Measurements from ENCODE around the gene RNF113B.

Gene RNF113B

DNA sequence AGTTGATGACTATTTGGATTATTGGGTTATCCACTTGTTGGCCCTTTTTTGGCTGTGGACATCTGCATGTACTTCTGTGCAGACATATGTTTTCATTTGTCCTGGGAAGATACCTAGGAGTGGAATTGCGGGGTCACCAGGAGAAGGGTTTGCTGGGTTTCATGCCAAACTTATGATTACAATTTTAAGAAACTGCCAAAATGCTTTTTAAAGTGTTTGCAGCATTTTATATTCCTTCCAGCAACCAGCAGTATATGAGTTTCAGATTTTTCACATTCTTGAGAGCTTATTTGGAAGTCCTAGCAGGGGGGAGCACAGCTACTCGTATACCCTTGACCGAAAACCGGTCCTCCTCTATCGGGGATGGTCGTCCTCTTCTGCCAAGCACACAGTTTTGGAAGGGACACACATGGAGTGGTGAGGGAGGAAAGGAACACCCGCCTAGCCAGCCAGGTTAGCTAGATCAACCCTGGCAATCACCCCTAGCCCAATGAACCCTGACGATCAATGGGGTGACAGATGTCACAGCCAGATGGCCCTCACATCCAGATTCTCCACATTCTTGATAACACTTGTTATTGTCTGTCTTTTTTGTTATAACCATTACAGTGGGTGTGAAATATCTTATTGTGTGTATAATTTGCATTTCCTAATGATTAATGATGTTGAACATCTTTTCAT, 26.7 kb upstream of the RNF113B start:
- no peak for DNase-seq

DNA sequence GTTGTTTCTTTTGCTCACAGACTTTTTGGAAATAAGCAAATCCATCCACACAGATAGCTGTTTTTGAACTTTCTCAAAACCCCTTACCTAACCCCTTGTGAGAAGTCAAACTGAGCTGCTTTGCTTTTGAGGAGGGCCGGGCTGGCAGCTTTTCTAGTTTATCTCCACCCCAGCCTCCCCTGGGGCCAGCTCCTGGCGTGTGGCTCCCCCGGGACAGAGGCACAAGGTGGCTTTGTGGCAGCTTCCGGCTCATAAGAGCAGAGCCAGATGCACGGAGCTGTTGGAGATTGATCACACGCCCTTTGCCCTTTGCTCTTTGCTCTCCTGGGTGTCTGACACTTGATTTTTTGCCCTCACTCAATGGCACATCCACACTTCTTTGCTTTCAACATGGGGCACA, 24.9 kb upstream of the RNF113B start:
- no peak for DNase-seq

DNA sequence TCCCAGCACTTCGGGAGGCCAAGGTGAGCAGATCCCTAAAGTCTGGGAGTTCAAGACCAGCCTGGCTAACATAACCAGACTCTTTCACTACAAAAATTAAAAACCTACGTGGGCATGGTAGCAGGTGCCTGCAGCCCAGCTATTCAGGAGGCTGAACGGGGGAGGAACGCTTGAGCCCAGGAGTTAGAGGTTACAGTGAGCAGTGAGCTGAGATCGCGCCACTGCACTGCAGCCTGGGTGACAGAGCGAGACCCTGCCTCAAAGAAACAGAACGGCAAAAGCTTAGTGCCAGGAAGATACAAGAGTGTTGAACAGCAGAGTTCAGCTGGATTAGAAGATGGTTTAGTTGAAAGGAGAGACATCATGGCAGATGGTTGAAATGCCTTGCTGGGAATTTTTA, 24.1 kb upstream of the RNF113B start:
- DNase-seq = no peak

DNA sequence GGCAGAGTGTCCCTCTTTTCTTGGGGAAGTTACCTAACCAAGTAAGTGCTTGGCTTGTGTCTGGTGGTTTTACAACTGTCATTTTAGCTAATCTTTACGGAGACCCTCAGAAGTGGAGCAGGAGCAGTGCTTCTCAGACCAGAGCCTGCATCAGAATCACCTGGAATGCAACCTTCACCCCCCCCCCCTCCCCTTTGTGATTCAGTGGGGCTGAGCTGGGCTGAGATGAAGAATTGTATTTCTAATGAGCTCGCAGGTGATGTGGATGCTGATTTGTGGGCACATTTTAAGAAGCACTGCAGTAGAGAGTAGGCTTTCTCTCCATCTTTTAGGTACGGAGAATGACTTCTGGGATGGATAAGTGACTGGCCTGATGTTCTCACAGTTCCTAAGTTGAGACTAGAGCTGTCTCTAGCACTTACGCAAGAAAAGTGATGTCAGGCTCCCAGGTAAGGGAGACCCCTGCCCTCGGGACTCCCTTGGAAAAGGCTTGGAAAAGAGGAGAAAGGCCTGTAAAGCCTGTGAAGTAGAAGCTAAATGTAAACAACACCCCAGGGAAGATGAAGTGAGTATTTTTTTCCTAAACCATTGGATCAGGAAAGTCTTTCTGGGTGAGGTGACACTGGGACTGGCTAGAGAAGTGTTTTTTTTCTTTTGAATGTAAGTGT, 23.3 kb upstream of the RNF113B start:
- no peak for DNase-seq

DNA sequence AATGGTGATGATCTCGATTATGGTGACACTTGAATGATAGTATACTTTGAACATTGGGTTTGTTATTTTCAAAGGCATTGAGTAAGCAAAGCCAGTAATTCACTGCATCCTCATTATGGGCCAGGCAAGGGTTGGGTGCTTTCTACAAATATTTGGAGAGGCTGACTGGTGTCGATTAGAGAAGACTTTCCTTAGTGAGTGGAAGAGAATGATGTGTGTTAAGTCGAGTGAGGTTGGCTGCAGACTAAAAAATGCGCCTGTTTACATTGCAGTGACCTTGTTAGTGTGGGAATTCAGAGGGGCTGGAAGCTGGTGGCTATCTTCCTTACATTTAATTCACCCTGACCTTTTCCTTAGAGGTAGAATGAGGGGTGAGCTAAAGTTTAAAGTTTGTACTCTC, 22.4 kb upstream of the RNF113B start:
- DNase-seq = no peak

DNA sequence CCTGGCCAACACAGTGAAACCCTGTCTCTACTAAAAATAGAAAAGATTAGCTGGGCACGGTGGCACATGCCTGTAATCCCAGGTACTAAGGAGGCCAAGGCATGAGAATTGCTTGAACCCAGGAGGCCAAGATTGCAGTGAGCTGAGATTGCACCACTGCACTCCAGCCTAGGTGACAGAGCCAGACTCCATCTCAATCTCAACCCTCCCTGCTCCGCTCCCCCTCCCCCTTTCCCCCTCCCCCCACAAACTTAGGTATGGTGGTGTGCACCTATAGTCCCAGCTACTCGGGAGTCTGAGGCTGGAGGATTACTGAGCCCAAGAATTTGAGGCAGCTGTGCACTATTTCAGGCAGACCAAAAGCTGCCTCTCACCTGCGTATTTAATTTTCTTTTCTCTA, 21.6 kb upstream of the RNF113B start:
- DNase-seq = no peak

DNA sequence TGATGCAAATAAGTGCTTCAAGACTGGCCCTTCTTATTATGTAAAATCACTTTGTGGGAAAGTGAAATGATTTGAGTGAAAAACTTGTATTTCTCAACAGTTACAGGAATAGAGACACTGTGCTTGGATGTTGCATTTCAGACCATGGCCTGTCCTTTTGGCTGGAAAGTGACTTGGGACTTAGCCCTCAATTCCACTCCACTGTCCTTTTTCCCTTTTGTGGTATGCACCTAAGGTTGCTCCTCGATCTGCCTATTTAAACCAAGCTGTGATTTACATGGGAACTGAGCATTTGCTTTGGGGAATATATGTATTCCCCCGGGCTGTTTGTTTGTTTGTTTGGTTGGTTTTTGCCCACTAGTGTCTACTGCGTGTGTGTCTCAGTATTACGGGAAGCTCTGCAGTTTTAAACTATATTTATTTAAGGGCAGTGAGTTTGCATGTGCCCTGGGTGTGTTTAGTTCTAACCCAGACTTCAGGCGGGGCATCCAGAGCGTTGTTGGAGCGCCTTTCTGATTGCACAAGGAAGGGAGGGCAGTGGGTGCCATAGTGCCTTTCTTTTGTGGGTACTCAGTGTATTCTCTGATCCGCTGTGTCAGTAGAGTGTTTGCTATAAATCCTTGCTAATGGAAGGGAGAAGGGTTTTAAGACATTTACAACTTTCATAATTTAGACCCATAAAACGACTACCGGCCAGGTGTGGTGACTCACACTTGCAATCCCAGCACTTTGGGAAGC, 18.2 kb upstream of the RNF113B start:
- DNase-seq = no peak

DNA sequence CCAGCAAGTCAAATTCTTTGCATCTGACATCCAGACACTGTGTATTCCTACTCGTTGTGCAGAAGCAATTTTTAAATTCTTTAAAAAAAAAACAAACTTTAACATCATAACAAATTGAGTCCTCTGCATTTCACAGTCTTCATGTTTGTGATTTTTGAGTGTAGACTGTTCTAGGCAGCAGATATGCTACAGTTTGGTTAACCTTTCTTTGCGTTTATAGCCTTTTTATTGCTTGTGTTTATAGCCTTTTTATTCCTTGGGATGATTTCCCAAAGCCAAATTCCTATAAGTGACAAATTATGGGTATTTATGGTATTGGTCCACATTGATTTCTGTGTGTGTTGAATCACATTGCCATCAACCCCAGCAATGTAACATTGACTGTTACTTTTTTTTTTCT, 14.9 kb upstream of the RNF113B start:
- no peak for DNase-seq

DNA sequence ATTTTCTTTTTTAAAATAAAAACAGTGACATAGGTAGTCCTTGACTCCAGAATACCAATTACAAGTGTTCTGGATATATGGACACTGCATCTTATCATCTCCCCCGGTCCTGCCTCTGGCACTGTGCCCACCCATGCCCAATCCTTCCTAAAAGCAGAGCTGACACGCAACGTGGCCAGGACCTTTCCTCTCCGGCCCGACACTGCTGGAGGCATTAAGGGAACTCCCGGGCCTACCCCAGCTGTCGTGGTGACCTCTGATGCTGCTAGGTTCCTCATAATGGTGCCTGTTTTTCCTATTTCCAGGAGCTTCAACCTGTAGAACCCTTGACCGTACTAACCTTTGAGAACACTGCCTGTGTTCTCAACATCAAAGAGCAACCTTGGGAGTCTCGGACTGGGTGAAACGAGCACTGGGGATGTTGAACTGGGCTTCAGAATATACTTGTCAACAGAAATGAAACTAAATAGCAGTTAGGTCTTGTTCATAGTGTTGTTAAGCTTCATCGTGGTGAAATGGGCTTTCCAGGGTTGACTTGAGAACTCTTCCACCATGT, 13.9 kb upstream of the RNF113B start:
- no peak for DNase-seq

DNA sequence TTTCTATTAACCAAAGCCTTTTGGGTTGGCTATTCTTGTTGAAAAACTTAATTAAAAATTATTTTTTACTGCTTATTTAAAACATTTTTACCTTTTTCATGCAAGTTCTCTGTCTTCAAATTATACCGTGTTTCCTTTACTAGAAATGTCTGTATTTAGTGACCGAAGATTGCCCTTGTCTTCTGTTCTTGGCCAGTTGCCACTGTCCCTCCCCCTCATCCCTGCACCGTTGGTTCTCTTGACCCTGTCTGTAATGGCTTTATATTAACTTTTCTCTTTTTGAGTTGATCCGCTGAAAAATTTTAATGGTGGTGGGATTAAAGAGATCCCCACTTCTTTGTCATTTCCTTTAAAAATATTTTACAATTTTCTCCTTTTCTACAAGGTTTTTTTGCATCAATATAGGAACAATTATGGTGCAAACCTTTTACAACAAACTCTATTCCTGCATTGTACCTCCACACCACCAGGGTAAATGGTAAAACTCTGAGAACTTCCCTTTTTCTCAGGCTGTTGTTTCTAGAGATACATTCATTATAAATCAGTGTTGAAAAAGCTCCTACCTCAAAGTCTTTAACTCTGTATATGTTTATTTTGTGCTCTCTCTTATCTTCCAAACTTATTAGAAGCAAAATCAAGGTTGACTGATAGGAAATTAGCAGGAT, 12.9 kb upstream of the RNF113B start:
- DNase-seq = no peak

DNA sequence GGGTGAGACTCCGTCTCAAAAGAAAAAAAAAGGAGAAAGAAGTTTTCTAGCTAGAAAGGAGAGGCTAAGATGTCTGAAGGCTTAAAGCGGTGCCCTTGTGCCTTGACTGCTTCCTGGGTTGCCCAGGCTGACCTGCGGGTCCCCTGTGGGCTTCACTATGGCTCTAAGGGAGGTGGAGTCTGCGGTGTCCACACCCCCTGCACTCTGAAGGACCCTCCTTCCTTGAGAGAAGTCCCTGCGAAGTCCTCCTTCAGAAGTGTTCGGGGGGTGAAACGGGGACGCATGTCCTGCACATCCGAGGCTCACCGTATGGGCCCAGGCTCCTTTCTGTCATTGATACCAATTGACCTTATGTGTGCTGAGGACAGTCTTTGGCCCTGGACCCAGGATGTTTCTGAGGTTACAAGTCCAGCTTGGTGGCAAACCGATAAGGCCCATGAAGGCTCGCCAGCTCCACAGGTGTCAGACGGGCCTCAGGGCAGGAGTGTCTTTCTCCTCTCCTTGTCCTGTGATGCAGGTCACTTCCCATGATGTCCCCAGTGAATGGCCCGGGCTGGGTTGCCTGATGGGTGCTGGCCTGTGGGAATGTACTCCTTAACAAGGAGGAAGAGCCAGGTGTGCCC, 11.6 kb upstream of the RNF113B start:
- no peak for DNase-seq

DNA sequence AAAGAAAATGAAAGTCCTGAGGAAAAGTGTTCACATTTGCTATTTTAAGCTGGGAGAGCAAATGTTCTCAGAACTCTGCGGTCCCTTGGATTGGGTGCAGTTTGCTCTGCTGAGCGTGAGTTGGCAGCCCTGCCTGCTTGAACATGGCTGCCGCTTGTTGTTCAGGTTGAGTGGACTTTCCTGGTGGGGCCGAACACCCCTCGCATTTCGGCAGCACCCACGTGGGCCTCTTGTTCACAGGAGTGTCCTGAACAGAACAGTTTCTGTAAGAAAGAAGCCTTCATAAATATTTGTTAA, 10.8 kb upstream of the RNF113B start:
- no peak for DNase-seq

DNA sequence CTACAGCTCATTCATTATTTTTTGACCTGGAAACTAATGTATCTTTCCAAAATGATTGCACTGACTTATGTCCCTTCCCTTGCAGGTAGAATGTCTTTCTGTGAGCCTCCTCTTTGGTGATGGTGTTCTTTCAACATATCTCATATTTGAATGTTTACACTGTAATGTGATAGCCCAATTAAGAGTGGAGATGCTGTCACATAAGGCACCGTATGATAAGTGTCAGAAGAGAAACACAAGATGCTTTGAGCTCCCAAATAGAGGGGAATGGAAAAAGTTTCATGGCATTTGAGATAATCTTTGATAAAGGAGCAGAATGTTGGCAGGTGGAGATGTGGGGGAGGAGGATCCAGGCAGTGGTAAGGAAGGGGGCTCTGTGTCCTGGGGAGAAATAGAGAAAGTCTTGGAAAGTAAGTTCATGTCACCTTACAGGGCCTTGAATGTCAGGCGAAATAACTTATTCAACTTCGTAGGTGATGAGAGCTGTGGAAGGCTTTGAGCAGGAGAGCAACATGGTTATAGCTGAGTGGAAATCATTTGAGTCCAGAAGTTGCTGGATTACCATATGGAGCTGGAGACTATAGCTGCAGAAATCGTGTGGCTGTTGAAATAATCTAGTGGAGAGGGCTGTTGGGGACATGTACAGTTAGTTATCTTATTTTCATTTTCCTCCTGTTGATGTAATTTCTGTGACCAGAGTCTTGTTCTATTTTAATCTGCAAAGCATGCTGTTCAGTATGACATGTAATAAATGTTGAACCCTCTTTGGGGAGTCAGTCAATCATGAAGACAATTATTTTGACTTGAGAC, 10.3 kb upstream of the RNF113B start:
- peak; percentile 26 for DNase-seq

DNA sequence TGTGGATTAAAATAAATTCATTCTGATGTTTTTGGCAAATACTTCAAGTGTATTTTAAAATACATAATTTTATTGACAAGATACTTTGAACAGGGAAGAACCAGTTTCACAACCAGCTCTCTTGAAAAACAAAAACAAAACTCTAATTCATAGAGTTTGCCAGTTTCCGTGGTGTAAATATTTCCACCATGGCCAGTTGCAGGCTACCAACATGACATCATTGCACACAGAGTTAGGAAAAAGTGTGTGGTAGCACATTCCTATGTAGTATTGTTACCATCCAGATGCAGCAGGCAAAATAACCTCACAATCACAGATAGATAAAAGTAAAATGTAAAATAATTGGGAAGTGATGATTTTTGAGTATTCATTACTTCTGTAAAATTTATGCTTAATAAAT, 7.7 kb upstream of the RNF113B start:
- DNase-seq = no peak

DNA sequence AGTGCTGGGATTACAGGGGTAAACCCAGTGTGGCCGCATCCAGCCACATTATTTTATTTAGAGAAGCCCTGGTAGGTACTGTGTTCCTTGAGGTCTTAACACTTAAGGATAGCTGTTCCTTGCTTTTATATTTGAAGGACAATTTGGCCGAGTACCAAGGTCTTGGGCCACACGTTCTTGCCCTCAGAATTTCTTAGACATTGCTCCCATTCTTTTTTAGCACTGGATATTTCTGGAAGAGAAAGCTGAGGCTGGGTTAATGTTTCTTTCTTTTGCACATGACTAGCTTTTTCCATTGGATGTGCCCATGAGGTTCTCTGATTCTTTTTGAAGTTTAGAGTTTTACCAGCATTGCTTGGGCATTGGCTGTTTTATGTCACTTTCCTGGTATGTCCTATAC, 5.5 kb upstream of the RNF113B start:
- no peak for DNase-seq

DNA sequence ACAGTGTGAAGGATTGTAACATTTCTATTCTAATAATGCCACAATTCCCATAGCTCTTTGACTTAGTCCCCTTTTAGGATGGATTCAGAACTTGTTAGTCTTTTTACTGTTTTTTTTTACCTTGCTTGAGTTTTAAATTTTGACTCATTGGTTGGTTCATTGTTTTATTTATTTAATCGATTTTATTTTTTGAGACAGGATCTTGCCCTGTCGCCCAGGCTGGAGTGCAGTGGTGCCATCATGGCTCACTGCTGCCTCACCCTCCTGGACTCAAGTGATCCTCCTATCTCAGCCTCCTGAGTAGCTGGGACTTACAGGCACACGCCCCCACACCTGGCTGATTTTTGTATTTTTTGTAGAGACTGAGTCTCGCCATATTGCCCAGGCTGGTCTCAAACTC, 5.1 kb upstream of the RNF113B start:
- DNase-seq = no peak

DNA sequence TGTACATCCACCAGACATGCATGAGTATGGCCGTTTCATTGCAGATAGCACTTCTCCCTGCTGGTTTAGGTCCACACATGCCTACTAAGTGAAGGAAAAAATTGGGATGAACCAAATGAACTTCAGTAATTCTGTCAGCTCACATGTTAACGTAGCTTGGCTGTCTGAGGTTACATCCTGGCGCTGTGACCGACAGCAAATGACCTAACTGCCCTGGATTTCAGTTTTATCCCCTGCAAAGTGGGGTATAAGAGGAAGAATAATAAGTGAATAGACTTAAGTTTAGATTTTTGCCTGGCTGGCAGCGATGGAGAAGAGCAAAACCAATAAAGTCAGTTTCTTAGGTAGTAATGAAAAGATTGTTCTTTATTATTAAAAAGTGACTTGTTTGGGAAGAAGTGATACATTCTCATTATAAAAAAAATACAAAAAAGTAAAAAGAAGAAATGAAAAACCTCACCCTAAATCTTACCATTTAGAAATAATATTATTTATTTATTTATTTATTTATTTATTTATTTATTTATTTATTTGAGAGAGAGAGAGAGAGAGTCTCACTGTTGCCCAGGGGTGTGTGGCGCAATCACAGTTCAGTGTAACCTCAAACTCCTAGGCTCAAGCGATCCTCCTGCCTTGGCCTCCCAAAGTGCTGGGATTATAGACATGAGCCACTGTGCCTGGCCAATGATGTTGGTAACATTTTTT, 4.2 kb upstream of the RNF113B start:
- DNase-seq = no peak

DNA sequence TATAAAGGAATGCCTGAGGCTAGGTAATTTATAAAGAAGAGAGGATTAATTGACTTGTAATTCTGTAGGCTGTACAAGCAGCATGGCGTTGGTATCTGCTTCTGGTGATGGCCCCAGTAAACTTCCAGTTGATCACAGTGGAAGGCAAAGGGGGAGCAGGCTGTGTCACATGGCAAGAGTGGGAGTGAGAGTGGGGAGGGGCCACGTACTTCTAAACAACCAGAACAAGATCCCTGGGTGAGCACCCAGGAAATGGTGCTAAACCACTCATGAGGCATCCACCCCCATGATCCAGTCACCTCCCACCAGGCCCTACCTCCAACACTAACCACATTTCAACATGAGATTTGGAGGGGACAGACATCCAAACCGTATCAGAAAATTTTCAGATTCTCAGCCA, 3.0 kb upstream of the RNF113B start:
- DNase-seq = no peak

DNA sequence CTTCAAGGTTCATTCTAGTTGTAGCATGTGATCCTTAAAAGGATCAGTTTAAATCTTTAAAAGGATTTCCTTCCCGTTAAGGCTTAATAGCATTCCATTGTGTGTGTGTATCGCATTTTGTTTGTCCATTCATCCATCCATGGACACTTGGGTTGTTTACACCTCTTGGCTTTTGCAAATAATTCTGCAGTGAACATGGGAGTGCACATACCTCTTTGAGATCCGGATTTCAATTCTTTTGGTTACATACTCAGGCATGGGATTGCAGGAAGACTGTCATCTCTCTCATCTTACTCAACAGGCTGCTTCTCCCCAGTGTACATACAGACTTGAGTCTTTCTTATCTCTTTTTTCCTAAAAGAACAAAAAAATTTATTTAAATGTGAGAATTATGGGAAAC, 1.2 kb downstream of the RNF113B start:
- DNase-seq = no peak

DNA sequence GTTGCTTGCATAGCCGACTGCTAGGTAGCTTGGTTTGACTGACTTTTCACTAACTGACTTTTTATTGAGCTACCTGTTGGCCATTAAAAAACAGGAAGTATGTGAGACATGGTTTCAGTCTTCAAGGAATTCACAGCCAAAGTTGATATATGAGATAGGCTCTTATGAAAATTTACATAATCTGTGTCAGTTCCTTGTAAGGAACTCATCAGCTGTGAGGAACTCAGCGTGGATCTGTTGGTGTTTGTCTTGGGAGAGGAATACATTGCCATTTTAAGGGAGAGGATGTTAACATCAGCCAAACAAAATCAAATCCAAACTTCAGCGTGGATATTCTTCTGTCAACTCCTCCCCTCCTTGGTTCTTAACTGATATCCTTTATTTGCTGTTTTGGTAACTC, 2.0 kb downstream of the RNF113B start:
- no peak for DNase-seq

DNA sequence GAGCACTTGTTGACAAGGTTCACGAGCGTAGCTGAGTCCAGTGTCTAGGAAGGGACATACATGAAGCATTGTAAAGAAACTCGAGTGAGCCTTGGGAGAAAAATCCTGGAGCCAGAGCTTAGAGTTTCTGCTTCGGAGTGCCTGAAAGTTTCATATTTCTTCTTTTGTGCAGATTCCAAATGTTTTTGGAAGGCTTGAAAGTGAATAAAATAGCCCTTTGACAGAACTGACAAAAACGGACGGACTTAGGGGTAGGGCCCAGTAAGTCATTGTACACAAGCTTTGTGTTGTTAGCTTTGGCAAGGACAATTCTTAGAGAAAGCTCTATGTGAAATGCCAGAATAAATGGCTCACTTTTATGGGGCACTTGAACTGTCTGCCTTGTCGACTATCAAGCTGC, 2.8 kb downstream of the RNF113B start:
- no peak for DNase-seq
